GDM1 (cell line): ENCODE data around the gene AMBRA1.
"Not testable (repeated sequence)": the region's sequence is repeated elsewhere in the genome, so short reads cannot be mapped to it uniquely, and the experiment has no call there.

ENCODE experiments used
- DNase-seq: peaks from one replicate; lab custom pipeline; 2025; lab: John Stamatoyannopoulos, UW

The AMBRA1 gene

GRCh38 chr11:46534711-46535110, 59.1 kb downstream of the AMBRA1 start:
- no peak for DNase-seq

GRCh38 chr11:46533396-46534100, 60.3 kb downstream of the AMBRA1 start:
- no peak for DNase-seq

- DNase-seq = no peak
Measured at GRCh38 chr11:46529928-46530574, 63.8 kb downstream of the AMBRA1 start.

- DNase-seq = no peak
Measured at GRCh38 chr11:46529095-46529905, 64.5 kb downstream of the AMBRA1 start.

GRCh38 chr11:46528445-46529094, 65.3 kb downstream of the AMBRA1 start:
- DNase-seq = no peak

- DNase-seq = no peak
Measured at GRCh38 chr11:46527591-46528130, 66.2 kb downstream of the AMBRA1 start.

- DNase-seq = no peak
Measured at GRCh38 chr11:46526216-46527215, 67.3 kb downstream of the AMBRA1 start.

GRCh38 chr11:46524201-46524770, 69.5 kb downstream of the AMBRA1 start:
- DNase-seq = no peak

- no peak for DNase-seq
Measured at GRCh38 chr11:46523290-46523689, 70.5 kb downstream of the AMBRA1 start.

- no peak for DNase-seq
Measured at GRCh38 chr11:46522682-46523281, 71.0 kb downstream of the AMBRA1 start.

GRCh38 chr11:46521961-46522681, 71.7 kb downstream of the AMBRA1 start:
- no peak for DNase-seq

GRCh38 chr11:46520971-46521745, 72.7 kb downstream of the AMBRA1 start:
- DNase-seq = no peak

- no peak for DNase-seq
Measured at GRCh38 chr11:46519351-46519750, 74.5 kb downstream of the AMBRA1 start.

GRCh38 chr11:46518928-46519327, 74.9 kb downstream of the AMBRA1 start:
- DNase-seq = not testable (repeated sequence)

GRCh38 chr11:46514370-46514769, 79.5 kb downstream of the AMBRA1 start:
- DNase-seq = no peak

GRCh38 chr11:46513934-46514342, 79.9 kb downstream of the AMBRA1 start:
- no peak for DNase-seq

- DNase-seq = no peak
Measured at GRCh38 chr11:46512261-46512881, 81.5 kb downstream of the AMBRA1 start.

- DNase-seq = no peak
Measured at GRCh38 chr11:46511342-46511741, 82.5 kb downstream of the AMBRA1 start.
